22Rv1 (cell line): ENCODE data around the gene DENND5A.

Experiments used
- ZFX ChIP-seq: fragments of 450-650 bp; IDR thresholded peaks from 2 replicates; pipeline ENCODE4 v1.6.1; 2017; ENCODE audit warnings: antibody characterized with exemption, borderline replicate concordance
- TF ChIP-seq, protein P1 (sequence below): fragments of 450-650 bp; IDR thresholded peaks from 2 replicates; pipeline ENCODE4 v1.5.1; 2017; ENCODE audit warnings: mild to moderate bottlenecking

DNA sequence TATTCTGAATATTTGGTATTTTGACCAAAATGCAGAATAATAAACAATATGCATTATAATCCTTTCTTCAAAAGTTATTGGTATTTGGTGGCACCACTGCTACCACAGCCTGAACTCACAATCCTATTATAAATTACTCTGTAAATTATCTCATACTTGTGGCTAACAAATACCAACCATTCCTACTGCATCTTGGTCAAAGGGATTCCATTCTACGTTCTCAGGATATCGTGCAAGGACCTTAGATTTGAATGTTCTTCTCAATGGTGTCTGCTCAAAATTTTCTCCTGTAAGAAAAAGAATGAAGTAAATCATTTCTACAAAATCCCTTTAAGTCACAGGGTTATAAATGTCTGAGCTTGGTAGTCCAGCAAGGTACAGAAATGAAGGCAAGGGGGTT lies 58.7 kb downstream of the DENND5A start:
- TF ChIP-seq, protein P1, sequence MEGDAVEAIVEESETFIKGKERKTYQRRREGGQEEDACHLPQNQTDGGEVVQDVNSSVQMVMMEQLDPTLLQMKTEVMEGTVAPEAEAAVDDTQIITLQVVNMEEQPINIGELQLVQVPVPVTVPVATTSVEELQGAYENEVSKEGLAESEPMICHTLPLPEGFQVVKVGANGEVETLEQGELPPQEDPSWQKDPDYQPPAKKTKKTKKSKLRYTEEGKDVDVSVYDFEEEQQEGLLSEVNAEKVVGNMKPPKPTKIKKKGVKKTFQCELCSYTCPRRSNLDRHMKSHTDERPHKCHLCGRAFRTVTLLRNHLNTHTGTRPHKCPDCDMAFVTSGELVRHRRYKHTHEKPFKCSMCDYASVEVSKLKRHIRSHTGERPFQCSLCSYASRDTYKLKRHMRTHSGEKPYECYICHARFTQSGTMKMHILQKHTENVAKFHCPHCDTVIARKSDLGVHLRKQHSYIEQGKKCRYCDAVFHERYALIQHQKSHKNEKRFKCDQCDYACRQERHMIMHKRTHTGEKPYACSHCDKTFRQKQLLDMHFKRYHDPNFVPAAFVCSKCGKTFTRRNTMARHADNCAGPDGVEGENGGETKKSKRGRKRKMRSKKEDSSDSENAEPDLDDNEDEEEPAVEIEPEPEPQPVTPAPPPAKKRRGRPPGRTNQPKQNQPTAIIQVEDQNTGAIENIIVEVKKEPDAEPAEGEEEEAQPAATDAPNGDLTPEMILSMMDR: no peak
- no peak for TF ChIP-seq ZFX
